Pancreas (tissue), 10 donors: ENCODE data around the gene EPN3. TPM values are rescaled to one million over a fixed set of nuclear protein-coding genes. Genes with fewer than 3 reads are reported as not detected.

Experiments
- ATAC-seq, 4 donors: fragments of 200-7000 bp; cut with Tn5 transposase; one replicate each; pipeline versions ENCODE4 v1.8.0 to v1.9.1; 2020; ENCODE audit warnings: mild to moderate bottlenecking in 4 of 4, moderate library complexity in 4 of 4
- DNase-seq, 6 donors: peaks; one replicate each; pipeline ENCODE4 v3.0.0-alpha.2; 2020
- FAIRE-seq: peaks from 2 replicates; lab custom pipeline; 2012; peaks lifted over from hg19 to GRCh38; lab: Jason Lieb, UNC
- H3K27ac ChIP-seq, 4 donors: fragments of 200-600 bp; sonication (generic); 1 replicate in 3 of 4; 2 replicates in 1 of 4; pipeline versions ENCODE4 v1.5.0 to v1.8.0; 2020
- H3K27me3 ChIP-seq, 4 donors: fragments of 200-600 bp; one replicate each; pipeline ENCODE4 v1.8.0; 2021
- H3K36me3 ChIP-seq, 3 donors: fragments of 200-600 bp; sonication (generic) in 1 of 3; one replicate each; pipeline versions ENCODE4 v1.5.0 to v1.8.0; 2020 to 2021
- H3K4me1 ChIP-seq, 3 donors: fragments of 200-600 bp; one replicate each; pipeline ENCODE4 v1.8.0; 2021
- H3K4me3 ChIP-seq, 4 donors: fragments of 200-600 bp; sonication (generic) in 2 of 4; one replicate each; pipeline versions ENCODE4 v1.5.0 to v1.8.0; 2020 to 2021
- H3K9me3 ChIP-seq, 4 donors: fragments of 200-600 bp; one replicate each; pipeline ENCODE4 v1.8.0; 2021
- CTCF ChIP-seq, 4 donors: fragments of 200-600 bp; sonication (generic) in 3 of 4; IDR thresholded peaks; one replicate each; pipeline versions ENCODE4 v1.5.0 to v1.8.0; 2021; ENCODE audit warnings: antibody characterized with exemption in 4 of 4
- WGBS, 2 donors: extraction: QIAGEN DNeasy Blood & Tissue Kit; methylation state at CpG; one replicate each; pipeline ENCODE4 v1.1.7; 2013; 5-methylcytosine and 5-hydroxymethylcytosine counted together
- intact Hi-C, 3 donors: fragments of 100-400 bp; cut with DNase I; formaldehyde crosslinking; loops; one replicate each; pipeline versions ENCODE4 v1.11.1 to v1.14.2; 2022
- polyA plus RNA-seq, 2 donors: library from polyadenylated mRNA; stranded (reverse); fragments of 200-250 nt; gene quantifications; one replicate each; pipeline ENCODE4 v1.2.3, GENCODE V29; 2013
- total RNA-seq, 6 donors: library from RNA; stranded (reverse); fragmentation: NEBNext Ultra II Directional in 4 of 6; extraction: Animal tissue kit (Norgen Biotek cat#: 25700) in 4 of 6; gene quantifications; one replicate each; pipeline versions ENCODE4 v1.2.1 to v1.2.4, GENCODE V29; 2021 to 2023
- donor health status: healthy with polysubstance abuse.
- donor health status: DM: no; HTN: no; CAD: no; lungs with moderate emphysema.
- donor health status: DM: no; HTN: no; CAD: no.
- donor health status: control.
- donor health status: control.
- donor health status: Bipolar disorder and iron deficiency.
- donor health status: DM: yes; HTN: yes; CAD: no.
- donor health status: DM: no; HTN: no; CAD: no.
- donor health status: DM: no; HTN: no; CAD: no.
- donor health status: DM: yes; HTN: yes; CAD: no.

The EPN3 gene
- total and polyA plus RNA-seq, 8 donors: 6.9 to 30.2 (median 12.7) TPM

- no peak for TF ChIP-seq CTCF (IDR thresholded peaks at IDR 0.05)
- peak in 1 of 6 donors; percentile 63 for DNase-seq
- Histone ChIP-seq H3K27me3 (peaks cover 0 to 12% (median 2%) of the 10 kb centered on the region in 4 donors), H3K4me1 (peaks cover 9 to 24% (median 21%) of the 10 kb centered on the region in 3 donors), H3K9me3 (no peaks in the 10 kb centered on the region), H3K4me3 (no peak overlapping the region), H3K36me3 (peaks cover 0 to 6% (median 0%) of the 10 kb centered on the region in 3 donors), H3K27ac (no peak overlapping the region)
- WGBS, 2 donors: 28 to 34% methylated on average over 18 of the region's 18 CpGs
- FAIRE-seq: no peak
- no peak for ATAC-seq
- intact Hi-C loops: no loop called here
Measured at GRCh38 chr17:50558581-50558940, 26.0 kb downstream of the EPN3 start.

GRCh38 chr17:50558941-50559614 is 26.5 kb downstream of the EPN3 start:
- H3K4me1 ChIP-seq: peaks cover 9 to 24% (median 21%) of the 10 kb centered on the region in 3 donors
- WGBS, 2 donors: 5 to 6% methylated on average over 53 to 55 of the region's 55 CpGs
- TF ChIP-seq CTCF (IDR thresholded peaks at IDR 0.05): no peak
- peaks cover 0 to 12% (median 2%) of the 10 kb centered on the region in 4 donors for H3K27me3 ChIP-seq
- intact Hi-C loops: no loop called here
- FAIRE-seq (no peak), DNase-seq (peak in 1 of 6 donors; percentile 71), ATAC-seq (no peak)
- H3K27ac ChIP-seq: no peak overlapping the region
- H3K4me3 ChIP-seq: peak overlapping the region in 1 of 4 donors; percentile 54
- H3K9me3 ChIP-seq: no peaks in the 10 kb centered on the region
- peaks cover 0 to 6% (median 0%) of the 10 kb centered on the region in 3 donors for H3K36me3 ChIP-seq

GRCh38 chr17:50559674-50560184 is 27.2 kb downstream of the EPN3 start:
- intact Hi-C loops: no loop called here
- peak overlapping the region in 3 of 4 donors; percentile 28 to 54 (median 45) for H3K4me3 ChIP-seq
- H3K9me3 ChIP-seq: no peaks in the 10 kb centered on the region
- H3K36me3 ChIP-seq: peaks cover 0 to 6% (median 0%) of the 10 kb centered on the region in 3 donors
- TF ChIP-seq CTCF (IDR thresholded peaks at IDR 0.05): no peak
- H3K27ac ChIP-seq: no peak overlapping the region
- WGBS, 2 donors: 4 to 5% methylated on average over 25 to 27 of the region's 27 CpGs
- ATAC-seq (peak; percentile 41 to 73 (median 58)), FAIRE-seq (no peak), DNase-seq (peak in 2 of 6 donors; percentile 57 to 63)
- peaks cover 0 to 12% (median 2%) of the 10 kb centered on the region in 4 donors for H3K27me3 ChIP-seq
- peaks cover 9 to 24% (median 21%) of the 10 kb centered on the region in 3 donors for H3K4me1 ChIP-seq

- DNase-seq (peak; percentile 78 to 93 (median 88)), FAIRE-seq (no peak), ATAC-seq (peak; percentile 93 to 95 (median 93))
- Histone ChIP-seq H3K27me3 (peaks cover 0 to 12% (median 2%) of the 10 kb centered on the region in 4 donors), H3K36me3 (peaks cover 0 to 6% (median 0%) of the 10 kb centered on the region in 3 donors), H3K4me3 (peak within 1 kb of the TSS; percentile 16 to 54 (median 36)), H3K9me3 (no peaks in the 10 kb centered on the region), H3K27ac (no peak within 1 kb of the TSS), H3K4me1 (peaks cover 9 to 24% (median 21%) of the 10 kb centered on the region in 3 donors)
- intact Hi-C loops: no loop called here
- WGBS, 2 donors: 1 to 2% methylated on average over 51 to 56 of the region's 56 CpGs
- TF ChIP-seq CTCF (IDR thresholded peaks at IDR 0.05): no peak
Measured at GRCh38 chr17:50560185-50560824, 27.8 kb downstream of the EPN3 start, which contains the start of gene CACNA1G. Gene CACNA1G (plus strand): TSS chr17:50560715. CDS start chr17:50561460, 745 bp downstream.
